GM15510 (cell line): ENCODE results near the gene PWP1.

Experiments used
- POLR2A ChIP-seq: IDR thresholded peaks from 3 replicates; pipeline ENCODE4 v1.6.1; 2011; ENCODE audit warnings: borderline replicate concordance; ENCODE audit not compliant: insufficient read length; ENCODE audit errors: extremely low read depth

PWP1 gene

DNA sequence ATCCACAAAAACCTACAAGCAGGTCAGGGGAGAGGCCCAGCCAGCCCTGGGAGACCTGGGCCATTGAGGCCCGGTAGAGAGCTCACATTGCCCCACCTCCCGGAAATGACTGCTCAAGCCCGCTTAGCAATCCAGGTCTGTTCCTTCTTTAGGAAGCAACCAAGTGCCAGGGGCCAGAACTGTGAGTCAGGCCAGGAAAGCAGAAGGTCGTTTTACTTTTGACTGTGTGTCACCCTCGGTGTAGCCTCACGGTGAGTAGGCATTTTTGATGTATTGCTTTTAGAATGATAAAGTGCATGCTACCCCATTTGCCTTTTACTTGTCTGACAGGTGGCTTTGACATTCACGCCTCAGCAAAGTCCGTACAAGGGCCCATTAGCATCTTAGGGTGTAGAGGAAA lies 25.4 kb upstream of the PWP1 start:
- no peak for TF ChIP-seq POLR2A

DNA sequence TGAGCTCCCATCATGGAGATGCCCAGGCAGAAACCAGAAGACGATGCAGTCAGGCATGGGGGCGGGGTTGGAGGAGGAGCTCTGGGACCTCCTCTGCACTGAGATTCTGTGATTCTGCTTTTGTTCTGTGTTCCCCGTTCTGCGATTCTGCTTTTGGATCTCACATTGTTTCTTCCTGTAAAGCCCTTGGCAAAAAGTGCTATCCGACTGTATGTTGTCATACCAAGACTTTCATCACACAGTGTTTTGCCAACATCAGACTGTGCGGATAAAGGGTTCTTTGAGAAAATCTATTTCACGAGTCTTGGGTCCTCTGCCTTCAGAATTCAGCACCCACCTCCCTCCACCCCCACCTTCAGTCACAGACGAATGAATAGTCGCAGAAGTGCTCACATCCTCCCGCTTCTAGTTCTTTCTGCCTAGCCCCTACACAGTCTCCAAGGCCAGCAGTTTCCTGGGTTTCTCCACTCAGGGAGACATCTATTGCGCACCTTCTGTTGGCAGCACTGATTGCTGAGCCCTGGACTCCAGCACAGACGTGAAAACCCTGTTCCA lies 24.7 kb upstream of the PWP1 start:
- TF ChIP-seq POLR2A, result no peak

DNA sequence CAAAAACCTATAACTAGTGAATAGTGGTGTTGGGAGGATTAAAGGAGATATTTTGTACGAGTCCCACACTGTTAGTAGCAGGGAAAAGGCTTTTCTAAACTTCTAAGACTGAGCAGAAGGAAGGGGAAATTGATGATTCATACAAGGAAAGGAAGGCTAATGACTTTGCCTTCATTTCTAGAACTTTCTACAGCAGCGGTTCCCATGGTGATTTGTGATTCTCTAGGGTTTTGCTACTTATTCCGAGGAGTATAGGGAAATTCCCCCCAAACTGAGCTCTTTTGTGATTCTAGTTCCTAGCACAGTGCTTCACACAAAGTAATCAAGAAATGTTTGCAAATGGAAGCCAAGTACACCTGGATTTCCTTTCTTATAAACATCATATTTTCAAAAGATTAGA lies 23.8 kb upstream of the PWP1 start:
- no peak for TF ChIP-seq POLR2A

DNA sequence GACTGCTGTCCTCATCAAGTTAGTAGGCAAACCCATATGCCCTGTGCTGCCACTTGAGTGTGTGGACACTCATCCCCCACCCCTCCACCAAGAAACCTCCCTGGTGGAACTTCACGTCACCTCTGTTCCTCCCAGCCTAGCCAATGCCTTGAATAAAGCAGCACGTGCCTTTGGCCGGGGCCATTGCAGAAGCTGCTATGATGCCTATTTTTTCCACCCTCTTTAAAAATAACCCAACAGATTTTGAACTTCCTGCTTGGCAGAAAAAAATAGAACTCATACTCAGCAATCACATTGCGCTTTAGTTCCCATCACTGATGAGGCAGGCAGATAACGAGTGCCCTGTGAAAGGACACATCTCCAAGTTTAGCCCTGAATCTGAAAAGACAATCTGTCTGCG lies 23.1 kb upstream of the PWP1 start:
- TF ChIP-seq POLR2A, result no peak

DNA sequence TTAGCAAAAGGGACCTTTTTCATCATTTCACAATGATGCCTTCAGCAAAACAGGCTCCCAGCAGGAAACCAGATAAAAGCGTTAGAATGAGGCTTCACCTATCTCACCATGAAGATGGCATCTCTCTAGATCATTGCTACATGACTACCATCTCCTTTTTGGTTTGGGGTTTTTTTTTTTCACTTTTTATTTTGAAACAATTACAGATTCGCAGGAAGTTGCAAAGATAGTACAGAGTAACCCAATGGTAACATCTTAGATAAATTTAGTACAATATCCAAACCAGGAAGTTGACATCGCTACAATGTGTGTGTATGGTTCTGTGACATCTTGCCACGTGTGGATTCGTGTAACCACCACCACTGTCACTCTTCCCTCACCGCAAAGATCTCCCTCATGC lies 22.3 kb upstream of the PWP1 start:
- TF ChIP-seq POLR2A, result no peak

DNA sequence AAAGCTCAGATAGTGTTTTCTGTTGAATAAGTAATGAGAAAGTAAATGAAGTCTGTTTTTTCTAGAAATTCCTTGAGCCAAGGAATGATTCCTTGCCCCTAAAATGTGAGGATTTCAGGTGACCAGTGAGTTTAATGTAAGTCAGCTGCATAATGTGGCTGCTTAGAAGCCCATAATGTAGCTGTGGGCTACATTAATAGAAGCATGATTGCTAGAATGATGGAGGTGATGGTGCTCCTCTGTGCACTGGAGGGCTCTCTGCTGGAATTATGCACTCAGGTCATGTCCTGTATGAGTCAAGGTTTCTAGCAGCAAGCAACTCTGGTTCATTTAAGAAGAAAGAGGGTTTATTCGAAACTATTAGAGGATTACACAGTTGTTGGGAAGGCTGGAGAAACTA lies 19.6 kb upstream of the PWP1 start:
- no peak for TF ChIP-seq POLR2A

DNA sequence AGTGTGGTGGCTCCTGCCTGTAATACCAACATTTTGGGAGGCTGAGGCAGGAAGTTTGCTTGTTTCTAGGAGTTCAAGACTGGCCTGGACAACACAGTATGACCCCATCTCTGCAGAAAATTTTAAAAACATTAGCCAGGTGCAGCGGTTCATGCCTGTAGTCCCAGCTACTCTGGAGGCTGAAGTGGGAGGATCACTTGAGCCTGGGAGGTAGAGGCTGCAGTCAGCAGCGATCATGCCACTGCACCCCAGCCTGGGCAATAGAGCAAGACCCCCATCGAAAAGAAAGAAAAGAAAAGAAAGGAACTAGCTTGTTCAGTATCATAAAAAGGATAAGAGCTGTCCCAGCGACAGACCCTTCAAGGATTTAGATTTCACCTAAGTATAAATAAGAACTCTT lies 18.1 kb upstream of the PWP1 start:
- TF ChIP-seq POLR2A, result no peak

DNA sequence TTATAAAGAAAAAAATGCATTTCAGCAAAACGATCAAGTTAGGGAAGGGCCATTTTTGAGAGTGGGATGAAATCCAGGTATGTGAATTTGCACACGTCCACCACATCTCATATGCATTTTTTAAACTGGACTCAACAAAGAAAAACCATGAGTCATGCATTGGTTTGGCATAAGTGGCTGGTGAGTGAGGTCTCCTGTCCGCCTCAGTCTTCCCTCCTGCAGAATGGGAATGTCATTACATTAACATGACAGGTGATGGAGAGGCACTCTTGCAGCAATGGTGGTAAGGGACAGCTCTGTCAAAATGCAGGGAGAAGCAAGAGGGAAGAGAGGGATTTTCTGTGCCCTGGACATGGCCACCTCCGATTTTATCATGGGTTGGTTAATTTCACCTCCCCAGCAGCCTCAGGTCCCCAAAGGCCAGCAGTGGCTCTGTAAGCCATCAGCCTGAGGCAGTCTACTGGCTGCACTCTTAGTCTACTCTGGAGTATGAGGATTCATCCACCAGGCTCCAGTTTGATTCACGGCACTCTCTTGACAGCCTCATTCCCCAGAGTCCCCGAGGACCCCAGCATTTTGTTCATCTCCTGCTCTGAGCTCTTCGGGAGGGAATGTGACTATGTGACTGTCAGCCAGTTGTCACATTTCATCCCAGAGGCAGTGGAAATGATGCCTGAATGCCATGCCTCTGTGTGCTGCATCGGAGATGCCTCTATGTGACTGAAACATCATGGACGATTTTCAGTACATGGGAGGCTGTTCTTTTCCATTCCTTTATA lies 17.1 kb upstream of the PWP1 start:
- TF ChIP-seq POLR2A, result no peak

DNA sequence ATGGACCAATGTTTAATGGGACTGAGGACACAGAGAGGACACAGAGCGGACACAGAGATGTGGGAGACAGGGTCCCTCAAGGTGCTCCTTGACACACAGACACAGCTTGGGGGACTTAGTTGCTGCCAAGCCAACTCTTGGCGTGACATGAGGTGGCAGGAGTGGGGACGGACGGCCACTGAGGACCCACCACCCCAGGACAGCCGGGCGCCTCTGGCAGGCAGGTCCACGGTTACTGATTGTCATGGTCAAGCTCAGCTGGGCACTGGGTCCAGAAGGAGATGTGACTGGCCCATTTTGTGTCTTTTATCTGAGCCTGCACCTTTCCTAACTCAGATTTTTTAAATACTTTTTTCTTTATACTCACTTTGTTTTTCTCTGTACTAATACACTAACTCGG lies 15.7 kb upstream of the PWP1 start:
- no peak for TF ChIP-seq POLR2A

DNA sequence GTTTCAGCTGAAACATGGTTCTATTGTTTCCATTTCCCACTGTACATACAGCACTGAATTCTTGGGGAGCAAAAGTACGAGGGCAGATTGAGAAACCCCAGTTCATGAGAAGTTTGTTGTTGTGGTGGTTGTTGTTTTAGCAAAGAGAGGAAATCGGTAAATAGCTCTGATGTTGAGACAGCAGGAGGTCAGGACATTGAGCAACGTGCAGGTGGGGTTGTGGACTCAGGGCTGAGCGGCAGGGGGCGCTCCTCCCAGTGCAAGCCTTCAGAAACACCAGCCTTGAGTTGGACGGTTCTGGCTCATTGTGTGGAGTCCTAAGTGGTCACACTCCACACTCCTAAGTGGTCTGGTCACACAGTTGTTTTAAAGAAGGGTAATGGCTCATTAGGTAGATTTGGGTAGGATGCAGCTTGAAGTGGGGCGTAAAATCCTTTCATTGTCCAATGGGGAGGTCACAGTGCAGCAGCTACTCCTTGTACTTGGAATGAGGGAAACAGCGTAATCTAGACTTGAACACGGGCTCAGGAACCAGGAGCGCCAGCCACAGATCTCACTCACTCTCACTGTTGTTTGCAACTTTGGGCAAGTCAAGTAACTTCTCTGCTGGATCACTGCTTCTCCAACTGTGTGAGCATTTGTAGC lies 14.5 kb upstream of the PWP1 start:
- no peak for TF ChIP-seq POLR2A

DNA sequence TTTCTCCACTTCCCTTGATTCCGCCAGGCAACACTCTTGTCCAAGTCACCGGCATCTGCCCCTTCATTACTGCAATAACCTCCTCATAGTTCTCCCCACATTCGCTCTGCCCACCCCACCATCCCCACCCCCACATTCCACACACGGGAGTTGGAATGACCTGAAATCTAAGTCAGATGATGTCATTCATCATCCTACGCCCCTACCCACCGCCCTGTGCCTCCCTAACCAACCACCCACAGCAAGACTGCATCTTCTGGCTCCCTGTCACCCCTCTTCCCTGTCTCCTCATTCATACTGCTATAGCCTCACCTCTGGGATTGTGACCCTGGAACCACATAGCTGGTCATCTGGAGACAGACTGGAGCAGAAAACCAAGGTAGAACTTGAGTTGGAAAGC lies 7.9 kb upstream of the PWP1 start:
- no peak for TF ChIP-seq POLR2A

DNA sequence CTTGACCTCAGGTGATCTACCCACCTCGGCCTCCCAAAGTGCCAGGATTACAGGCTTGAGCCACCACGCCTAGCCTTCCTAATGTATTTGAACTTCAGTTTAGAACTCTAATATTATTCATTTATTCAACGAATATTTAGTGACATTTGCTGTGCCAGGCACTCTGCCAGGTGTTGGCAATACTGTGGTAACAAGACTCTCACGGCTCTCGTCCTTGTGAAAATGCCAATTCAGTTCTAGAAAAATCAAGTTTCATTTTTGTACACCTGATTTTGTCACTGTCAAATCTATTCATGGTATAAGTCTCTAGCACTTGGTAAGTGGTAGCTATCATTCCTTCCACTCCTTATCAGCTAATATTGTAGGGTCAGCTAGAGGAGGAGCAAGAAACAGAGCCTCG lies 6.3 kb upstream of the PWP1 start:
- TF ChIP-seq POLR2A, result no peak

DNA sequence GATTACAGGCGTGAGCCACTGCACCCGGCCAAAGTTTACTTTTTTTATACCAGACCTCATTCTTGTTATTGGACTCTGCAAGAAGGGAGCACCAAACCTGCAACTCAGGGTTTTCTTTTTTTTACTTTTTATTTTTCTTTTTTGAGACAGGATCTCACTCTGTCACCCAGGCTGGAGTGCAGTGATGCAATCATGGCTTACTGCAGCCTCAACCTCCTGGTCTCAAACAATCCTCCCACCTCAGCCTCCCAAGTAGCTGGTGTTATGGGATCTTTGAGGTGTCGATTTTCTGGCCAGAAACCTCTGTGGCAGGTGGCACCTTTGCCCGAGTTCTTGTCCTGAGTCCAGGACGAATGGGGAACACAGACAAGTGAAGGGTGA lies 4.2 kb upstream of the PWP1 start:
- no peak for TF ChIP-seq POLR2A

DNA sequence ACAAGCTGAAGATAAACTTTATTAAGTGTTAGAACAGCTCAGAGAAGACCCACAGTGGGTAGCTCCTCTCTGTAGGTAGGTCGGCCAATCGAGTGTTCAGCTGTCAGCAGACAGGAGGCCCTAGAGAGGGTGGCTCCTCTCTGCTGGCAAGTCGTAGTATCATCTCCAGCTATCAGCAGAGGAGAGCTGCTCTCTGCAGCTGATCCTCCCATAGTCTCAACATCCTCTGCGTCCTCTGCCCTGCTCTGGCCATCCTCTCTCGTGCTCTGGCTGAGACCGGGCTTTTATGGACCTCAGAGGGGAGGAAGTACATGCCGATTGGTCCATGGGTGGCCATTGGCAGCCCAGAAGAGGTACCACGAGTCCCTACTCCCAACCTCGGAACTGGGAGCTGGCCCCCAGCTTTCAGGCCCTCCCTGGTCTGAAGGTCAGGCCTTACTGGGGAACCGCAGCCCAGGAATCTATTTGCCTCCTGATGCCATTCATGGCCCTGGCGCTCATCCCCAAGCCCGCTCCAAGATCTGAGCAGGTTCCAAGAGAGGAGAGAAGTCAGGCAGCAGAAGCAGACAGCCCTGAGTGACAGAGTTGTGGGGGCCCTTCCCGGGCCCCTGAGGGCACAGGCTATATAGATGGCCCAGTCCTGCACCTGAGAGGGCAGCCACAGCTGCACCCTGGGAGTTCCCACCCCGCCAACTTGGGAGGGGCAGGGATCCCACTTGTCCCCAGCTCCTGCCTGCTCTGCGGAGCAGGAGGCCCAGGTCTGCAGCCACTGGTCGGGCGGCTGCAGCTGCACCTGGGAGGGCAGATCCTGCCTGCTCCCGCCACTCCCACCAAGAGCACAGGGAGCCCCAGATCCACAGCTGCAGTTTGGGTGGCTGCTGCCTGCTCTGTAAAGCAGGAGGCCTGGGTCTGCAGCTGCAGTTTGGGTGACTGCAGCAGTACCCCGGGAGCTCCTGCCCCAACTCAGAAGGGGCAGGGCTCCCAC lies 3.5 kb upstream of the PWP1 start:
- TF ChIP-seq POLR2A, result no peak
